NCI-H187 treated with DMSO at 0.1 percent for 48 hours (cell line): Measurements from ENCODE around the gene SLC9A1.
"Not testable (repeated sequence)": the region's sequence is repeated elsewhere in the genome, so short reads cannot be mapped to it uniquely, and the experiment has no call there.

ENCODE experiments used
- DNase-seq: peaks from one replicate; lab custom pipeline; 2025; lab: John Stamatoyannopoulos, UW

The SLC9A1 gene

DNA sequence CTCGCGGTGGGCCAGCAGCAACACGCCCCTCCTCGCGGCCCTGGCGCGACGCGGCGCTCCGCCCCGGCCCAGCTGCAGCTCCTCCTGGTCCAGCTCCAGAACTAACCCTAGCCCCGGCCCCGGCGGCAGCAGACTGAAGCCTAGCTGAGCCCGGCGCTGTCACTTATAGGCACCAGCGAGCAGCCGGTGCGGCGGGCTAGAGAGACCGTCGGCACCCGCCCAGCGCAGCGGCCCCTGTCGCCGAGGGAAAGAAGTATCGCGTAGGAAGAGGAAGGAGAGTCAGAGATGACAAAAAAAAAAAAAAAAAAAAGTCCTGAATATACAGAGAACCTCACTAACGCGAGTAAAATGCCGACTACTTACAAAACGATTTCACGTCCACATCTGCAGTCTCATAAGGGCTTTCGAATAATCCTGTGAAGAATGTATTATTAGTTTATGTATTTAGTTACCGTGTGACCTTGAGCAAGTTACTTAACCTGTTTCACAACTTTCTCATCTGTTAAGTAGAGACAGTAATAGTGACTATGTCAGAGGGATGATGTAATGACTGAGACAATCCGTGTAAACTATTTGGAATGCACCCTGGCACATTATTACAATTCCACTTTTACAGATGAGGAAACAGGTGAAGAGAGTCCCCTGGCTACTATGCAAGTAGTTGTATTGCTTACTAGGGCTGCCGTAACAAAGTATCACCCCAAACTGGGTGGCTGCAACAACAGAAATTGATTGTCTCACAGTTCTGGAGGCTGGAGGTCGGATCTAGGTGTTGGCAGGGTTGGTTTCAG, at the start of gene SLC9A1:
Gene SLC9A1 (minus strand): TSS at position 135 of the 791 bp plus-strand sequence. CDS start 791 bp downstream, outside the sequence.
- DNase-seq: no peak

DNA sequence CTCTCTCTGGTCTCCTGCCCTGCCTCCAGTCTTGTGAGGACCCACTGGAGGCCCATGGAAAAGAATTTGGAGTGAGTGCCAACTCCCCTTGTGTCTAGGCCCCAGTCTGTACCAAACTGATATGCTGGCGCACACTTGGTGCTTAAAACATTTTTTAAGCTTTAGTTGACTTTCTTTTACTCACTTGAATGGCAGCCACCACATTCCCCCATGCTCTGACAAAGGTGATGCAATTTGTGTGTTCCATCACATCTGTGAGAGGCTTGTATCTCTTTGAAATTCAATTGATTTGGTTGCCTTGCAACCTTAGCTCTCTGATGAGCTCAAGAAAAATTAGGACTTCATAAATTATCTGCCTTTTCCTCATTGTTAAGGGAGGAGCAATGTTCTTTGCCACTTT, 49.0 kb upstream of the SLC9A1 start:
- no peak for DNase-seq

DNA sequence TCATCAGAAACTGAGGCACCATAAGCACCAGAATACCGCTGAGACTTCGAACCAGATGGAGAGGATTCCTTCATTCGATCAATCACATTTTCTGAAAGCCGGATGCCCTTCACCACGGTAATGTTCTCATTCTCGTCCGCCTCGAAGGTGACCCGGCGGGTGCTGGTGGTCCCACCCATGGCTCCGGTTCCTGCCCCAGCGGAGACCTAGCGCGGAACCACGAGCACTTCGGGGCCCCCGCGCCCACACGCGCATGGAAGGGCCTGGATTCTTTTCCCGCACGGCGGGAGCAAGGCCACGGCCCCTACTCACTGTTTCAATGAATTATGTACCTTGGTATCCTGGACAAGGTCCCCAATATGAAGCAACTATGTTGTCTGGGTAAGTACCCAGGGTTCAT, 46.4 kb upstream of the SLC9A1 start:
- DNase-seq: no peak

DNA sequence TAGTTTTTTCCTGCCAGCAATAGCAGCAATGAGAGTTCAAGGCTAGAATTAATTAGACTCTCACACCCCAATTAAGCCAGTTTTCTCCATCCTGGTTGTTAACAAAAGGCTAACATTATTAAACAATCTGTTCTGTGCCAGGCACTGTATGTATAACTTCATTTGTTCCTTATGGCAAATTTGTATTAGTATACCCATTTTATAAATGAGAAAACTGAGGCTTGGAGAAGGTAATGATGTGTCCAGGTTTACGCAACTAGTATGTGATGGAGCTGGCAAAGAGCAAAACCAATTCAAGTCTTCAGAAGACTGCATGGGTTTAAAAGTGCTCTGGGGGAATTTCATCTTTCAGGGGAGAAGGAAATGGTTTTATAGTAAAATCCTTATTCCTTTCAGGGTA, 38.3 kb upstream of the SLC9A1 start:
- no peak for DNase-seq

GRCh38 chr1:27192039-27192529, 37.2 kb upstream of the SLC9A1 start:
- no peak for DNase-seq

- not testable (repeated sequence) for DNase-seq
Measured at GRCh38 chr1:27184665-27185064, 29.7 kb upstream of the SLC9A1 start.

GRCh38 chr1:27179979-27180378, 25.1 kb upstream of the SLC9A1 start:
- no peak for DNase-seq

- no peak for DNase-seq
Measured at GRCh38 chr1:27179379-27179778, 24.5 kb upstream of the SLC9A1 start.

DNA sequence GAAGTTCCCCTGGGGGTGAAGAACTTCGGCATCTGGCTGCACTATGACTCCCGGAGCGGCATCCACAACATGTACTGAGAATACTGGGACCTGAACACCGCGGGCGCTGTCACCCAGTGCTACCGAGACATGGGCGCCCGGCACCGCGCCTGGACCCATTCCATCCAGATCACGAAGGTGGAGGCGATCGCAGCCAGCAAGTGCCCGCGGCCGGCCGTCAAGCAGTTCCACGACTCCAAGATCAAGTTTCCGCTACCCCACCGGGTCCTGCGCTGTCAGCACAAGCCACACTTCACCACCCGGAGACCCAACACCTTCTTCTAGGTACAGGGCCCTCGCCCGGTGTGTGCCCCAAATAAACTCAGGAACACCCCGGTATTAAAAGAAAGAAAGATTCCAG, 22.0 kb upstream of the SLC9A1 start:
- no peak for DNase-seq

DNA sequence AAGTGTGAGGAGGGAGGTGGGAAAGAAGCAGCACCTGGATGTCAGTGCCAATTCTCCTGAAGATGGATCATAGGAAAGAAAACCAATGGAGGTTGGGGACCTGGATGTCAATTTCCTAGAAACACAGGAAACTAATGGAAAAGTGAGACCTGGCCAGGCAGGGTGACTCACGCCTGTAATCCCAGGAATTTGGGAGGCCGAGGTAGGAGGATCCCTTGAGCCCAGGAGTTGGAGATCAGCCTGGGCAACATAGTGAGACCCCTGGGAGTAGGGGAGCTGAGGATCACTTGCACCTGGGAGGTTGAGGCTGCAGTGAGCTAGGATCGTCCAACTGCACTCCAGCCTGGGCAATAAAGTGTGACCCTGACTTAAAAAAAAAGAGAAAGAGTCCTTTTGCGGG, 21.4 kb upstream of the SLC9A1 start:
- no peak for DNase-seq

- DNase-seq: not testable (repeated sequence)
Measured at GRCh38 chr1:27172992-27173391, 18.1 kb upstream of the SLC9A1 start.

DNA sequence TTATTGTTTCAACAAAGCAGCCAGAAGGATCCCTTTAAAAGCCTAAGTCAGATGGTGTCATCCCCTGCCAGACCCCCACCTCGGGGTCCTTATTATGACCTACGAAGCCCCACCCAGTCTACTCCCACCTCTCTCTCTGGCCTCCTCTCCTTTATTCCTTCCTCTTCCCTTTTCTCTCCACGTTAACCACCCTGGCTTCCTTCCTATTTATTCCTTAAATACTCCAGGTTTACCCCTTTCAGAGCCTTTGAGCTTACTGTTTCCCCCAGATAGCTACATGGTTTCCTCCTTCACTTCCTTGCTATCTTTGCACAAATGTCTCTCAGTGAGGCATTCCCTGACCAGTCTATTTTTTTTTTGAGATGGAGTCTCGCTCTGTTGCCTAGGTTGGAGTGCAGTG, 12.0 kb upstream of the SLC9A1 start:
- DNase-seq: no peak

- DNase-seq: no peak
Measured at GRCh38 chr1:27166351-27166802, 11.5 kb upstream of the SLC9A1 start.

DNA sequence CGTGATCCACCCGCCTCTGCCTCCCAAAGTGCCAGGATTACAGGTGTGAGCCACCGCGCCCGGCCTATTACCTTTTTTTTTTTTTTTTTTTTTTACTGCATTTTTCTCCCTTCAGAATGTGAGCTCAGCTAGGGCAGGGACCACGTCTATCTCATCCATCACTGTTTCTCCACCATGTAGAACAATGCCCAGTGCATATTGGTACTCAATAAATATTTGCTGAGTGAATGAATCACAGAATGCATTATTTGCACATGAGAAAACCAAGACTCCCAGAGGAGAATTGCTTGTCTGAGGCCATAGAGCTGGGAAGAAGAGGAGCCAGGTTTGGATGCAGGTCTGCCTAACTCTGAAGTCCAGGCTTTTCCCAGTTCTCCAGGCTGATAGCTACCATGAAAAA, 8.2 kb upstream of the SLC9A1 start:
- DNase-seq: no peak

DNA sequence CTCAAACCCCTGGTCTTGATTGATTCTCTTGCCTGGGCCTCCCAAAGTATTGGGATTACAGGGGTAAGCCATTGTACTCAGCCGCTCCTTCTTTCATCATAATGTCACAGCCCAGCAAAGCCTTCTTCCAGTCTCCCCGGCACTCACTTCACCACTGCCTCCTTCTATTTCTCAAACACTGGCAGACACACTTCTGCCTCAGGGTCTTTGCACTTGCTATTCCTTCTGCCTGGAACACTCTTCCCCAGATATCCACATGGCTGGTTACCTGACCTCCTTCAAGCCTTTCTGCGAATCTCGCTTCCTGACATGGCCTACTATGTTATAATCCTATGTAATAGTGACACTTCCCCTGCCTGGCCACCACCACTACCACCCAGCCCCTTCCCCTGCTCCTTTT, 7.2 kb upstream of the SLC9A1 start:
- no peak for DNase-seq

DNA sequence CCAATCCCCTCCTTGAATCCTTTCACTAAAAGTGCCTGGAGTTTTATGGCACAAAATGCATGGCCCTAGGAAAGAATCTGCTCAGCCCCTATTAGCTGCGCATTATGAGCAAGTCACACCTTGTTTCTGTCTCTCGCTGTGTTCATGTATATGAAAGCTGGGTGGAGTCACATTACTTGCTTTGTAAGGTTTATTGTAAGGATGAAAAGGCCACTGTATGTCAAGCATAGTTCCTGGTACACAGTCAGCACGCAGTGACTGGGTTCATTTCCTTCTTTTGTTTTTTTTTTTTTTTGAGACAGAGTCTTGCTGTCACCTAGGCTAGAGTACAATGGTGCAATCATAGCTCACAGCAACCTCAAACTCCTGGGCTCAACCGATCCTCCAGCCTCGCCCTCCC, 6.7 kb upstream of the SLC9A1 start:
- DNase-seq: no peak

DNA sequence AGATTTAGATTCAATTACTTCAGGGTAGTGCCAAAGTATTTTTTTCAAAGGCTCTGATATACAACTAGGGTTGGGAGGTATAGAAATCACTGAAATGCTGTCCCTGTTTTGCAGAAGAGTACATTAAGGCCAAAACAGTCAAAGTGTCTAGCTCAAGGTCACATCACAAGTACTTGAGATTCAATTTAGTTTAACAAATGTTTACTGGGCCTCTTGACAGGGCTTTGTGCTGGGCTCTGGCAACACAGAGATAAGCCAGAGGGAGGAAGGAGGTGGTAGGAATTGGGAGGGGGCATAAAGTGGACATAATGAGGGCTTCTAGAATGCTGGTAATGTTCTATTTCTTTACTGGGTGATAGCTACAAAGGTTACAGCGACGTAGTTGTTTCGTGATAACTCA, 2.3 kb upstream of the SLC9A1 start:
- no peak for DNase-seq

- no peak for DNase-seq
Measured at GRCh38 chr1:27154469-27154990, 395 bp downstream of the SLC9A1 start.

DNA sequence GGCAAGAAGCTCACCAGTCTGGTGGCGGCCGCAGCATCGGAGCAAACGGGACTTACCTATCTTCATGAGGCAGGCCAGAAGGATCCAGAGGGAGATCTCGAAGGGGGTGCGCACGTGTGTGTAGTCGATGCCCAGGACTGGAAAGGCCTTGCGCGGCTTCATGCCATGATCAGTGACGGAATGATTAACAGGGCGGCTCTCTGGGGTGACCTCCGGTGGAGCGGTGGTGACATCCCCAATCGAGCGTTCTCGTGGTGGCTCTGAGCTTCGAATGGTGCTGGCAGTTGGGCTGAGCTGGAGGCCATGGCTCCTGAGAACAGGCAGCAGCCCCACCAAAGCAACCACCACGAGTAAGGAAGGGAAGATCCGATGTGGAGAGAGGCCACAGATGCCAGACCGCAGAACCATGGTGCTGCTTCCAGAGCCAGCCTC, 982 bp downstream of the SLC9A1 start:
- DNase-seq: no peak

GRCh38 chr1:27153549-27153886, 1.4 kb downstream of the SLC9A1 start:
- no peak for DNase-seq

DNA sequence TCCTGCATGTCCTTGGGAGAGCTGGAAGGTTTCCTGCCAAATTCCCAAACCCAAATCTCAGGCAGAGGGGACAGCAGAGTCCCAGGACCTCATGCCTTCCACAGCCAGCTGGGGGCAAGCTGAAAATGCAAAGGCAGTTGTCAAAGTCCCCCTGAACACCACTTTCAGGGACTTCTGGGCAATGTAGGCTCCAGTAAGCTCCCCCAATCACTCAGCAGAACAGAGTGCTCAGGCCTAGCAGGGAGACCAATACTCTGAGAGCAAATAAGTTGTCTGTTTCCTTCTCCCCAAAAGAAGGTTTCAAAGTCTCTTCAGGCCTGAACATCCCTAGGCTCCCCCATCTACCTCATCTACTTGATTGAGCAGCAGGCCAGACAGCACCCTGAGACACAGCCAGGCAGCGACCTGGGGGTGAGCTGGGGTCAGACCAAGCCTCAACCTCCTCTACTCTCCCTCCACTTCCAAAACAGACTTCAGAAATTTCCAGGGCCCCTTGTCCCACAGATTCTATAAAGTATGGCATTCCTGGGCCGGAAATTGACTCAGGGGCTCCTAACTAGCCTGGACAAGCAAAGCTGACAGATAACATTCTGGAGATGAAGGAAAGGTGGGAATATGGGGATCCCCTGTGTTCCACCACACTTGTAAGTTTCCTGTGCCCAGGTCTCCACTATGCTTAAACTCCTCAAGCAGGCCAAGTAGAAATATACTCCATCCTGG, 1.9 kb downstream of the SLC9A1 start:
- no peak for DNase-seq

DNA sequence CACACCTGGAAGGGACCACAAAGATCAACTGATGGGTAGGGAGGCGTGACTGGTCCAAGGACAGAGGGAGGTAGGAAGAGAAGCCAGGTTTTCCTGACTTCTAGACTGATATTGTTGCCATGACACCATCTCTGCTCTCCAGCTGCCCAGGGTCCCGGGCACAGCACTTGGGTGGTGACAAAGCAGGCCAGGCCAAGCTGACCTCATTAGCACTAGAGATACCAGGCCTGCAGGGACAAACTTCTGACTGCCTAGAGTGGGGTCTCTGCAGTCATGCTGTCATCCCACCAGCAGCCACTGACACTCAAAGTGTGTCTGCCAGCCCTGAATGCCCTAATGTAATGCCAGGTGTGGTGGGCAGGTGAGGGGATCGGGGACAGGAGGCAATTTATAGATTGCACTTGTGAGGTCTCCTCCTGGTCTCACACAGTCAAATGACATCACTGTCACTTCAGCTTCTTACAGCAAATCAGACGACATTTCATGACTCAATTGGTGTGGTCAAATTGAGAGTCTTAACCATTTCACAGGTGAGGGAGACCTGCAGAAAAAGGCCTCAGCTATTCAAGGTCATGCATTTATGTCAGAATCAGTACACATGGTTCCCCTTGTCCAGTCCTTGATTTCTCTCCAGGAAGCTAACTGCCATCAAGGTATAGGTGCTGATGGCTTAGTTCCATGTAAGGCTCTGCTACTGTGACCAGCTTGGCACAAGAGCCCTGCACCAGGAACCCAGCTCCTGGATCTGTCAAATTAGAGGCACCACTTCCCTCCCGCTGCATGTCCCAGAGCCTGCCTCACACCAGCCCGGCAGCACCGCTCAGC, 2.7 kb downstream of the SLC9A1 start:
- DNase-seq: no peak
